AG04450 (cell line): ENCODE measurements around the gene GRIA2. TPM values are rescaled to one million over a fixed set of nuclear protein-coding genes. Genes with fewer than 3 reads are reported as not detected.

Source experiments
- CTCF ChIA-PET: fragments of 300-600, 350-600 bp; formaldehyde crosslinking; extraction: SDS; loops from one replicate; lab custom pipeline; 2022; ENCODE audit warnings: antibody characterized with exemption, inconsistent platforms; lab: Charles Lee
- POLR2A ChIA-PET: fragments of 350-600 bp; formaldehyde crosslinking; extraction: SDS; loops from one replicate; lab custom pipeline; 2021; ENCODE audit warnings: antibody characterized with exemption, inconsistent platforms; lab: Yijun Ruan, JAX
- DNase-seq: peaks from one replicate; pipeline ENCODE4 v3.0.0-alpha.2; 2011; ENCODE audit warnings: low read depth, low spot score
- H3K27ac ChIP-seq: one replicate; pipeline ENCODE4 v1.5.1; 2012; ENCODE audit warnings: low read depth, low read length, control low read depth
- H3K27me3 ChIP-seq: one replicate; pipeline ENCODE4 v1.6.0; 2012; ENCODE audit warnings: low read length; ENCODE audit not compliant: control insufficient read depth, insufficient read depth
- H3K4me3 ChIP-seq: 2 replicates; pipeline ENCODE4 v1.5.1; 2011; ENCODE audit warnings: mild to moderate bottlenecking, low read depth, low read length, control low read depth
- H3K9me3 ChIP-seq: 2 replicates; pipeline ENCODE4 v1.5.1; 2012; ENCODE audit warnings: low read length; ENCODE audit not compliant: control insufficient read depth, insufficient read depth
- polyA plus RNA-seq: library from polyadenylated mRNA; depleted of rRNA; stranded (reverse); fragments of >200 nt; gene quantifications from 2 replicates; pipeline ENCODE4 v1.2.3, GENCODE V29; 2011
- TF ChIP-seq, protein P1 (sequence below): IDR thresholded peaks from 2 replicates; pipeline ENCODE4 v1.5.1; 2011; ENCODE audit warnings: low read depth, low read length, control low read depth, inconsistent platforms

Gene GRIA2
- polyA plus RNA-seq, 1 experiment: not detected

DNA sequence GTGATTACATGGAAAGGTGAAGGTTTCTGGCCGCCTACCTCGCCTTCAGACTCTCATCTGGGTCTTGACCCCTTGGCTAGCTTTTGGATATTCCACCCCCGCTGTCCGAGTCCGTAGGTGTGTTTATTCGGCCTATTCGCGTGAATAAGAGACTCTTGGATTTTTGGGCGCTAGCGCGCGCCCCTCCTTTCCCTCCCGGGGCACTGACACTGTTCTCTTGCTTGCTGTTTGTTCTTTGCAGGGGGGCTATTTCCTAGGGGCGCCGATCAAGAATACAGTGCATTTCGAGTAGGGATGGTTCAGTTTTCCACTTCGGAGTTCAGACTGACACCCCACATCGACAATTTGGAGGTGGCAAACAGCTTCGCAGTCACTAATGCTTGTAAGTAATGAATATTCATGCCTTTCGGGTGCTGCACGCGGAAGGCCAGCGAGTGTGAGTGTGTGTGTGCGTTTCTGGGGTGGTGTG is 932 bp downstream of the GRIA2 start:
- ChIA-PET POLR2A (no interaction called here), CTCF (no interaction called here)
- Histone ChIP-seq H3K4me3 (no peak overlapping the region), H3K27ac (no peak overlapping the region), H3K9me3 (no peaks in the 10 kb centered on the region; the same call in 1 of the 2 replicates), H3K27me3 (peaks cover 34% of the 10 kb centered on the region)
- DNase-seq: no peak
- TF ChIP-seq, protein P1, sequence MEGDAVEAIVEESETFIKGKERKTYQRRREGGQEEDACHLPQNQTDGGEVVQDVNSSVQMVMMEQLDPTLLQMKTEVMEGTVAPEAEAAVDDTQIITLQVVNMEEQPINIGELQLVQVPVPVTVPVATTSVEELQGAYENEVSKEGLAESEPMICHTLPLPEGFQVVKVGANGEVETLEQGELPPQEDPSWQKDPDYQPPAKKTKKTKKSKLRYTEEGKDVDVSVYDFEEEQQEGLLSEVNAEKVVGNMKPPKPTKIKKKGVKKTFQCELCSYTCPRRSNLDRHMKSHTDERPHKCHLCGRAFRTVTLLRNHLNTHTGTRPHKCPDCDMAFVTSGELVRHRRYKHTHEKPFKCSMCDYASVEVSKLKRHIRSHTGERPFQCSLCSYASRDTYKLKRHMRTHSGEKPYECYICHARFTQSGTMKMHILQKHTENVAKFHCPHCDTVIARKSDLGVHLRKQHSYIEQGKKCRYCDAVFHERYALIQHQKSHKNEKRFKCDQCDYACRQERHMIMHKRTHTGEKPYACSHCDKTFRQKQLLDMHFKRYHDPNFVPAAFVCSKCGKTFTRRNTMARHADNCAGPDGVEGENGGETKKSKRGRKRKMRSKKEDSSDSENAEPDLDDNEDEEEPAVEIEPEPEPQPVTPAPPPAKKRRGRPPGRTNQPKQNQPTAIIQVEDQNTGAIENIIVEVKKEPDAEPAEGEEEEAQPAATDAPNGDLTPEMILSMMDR: no peak

DNA sequence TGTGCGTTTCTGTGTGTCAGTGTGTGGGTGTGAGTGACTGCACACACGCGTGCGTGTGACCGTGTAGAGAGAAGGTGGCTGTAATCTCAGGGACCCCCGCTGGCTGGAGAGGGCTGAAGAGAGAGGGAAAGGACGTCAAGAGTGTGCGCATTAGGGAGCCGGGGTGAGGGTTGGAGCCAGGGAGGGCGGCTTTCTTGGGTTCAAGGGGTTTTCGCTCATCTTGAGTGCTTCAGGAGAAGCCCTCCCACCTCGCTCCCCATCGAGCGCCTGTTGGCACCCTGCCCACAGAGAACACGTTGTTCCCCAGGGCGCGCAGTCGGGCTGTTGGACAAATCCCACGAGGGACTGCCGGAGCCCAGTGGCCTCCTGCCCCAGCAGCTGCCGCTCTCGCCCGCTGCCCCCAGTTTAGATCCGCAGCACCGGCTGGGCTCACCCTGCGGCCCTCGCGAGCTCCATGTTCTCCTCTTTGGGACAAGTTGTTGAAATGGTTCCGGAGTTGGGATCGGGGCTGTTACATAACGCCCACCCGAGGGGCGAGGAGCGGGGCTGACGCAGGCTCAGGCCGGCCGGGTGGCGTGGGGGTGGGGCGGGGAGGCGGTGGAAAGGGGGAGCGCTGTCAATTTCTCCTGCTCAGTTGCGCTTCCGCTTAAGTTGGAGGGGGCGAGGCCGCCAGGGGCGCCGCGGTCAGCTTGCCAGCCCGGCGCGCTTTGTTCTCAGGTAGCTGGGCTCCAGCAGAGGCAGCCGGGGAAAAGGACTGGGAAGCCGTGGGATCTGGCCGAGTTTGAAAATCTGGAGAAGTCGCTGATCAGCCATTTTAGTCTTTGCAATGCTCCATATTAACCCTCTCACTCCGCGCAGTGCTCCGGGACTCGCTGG is 1.6 kb downstream of the GRIA2 start:
- TF ChIP-seq, protein P1: no peak
- ChIA-PET CTCF (no interaction called here), POLR2A (no interaction called here)
- H3K4me3 ChIP-seq: peak overlapping the region; percentile 27
- no peak overlapping the region for H3K27ac ChIP-seq
- no peak for DNase-seq
- peaks cover 34% of the 10 kb centered on the region for H3K27me3 ChIP-seq
- H3K9me3 ChIP-seq: no peaks in the 10 kb centered on the region; the same call in 1 of the 2 replicates

GRCh38 chr4:157222771-157223160 is 2.2 kb downstream of the GRIA2 start:
- DNase-seq: no peak
- H3K4me3 ChIP-seq: peak overlapping the region; percentile 27
- peaks cover 34% of the 10 kb centered on the region for H3K27me3 ChIP-seq
- no peaks in the 10 kb centered on the region; the same call in 1 of the 2 replicates for H3K9me3 ChIP-seq
- ChIA-PET POLR2A (no interaction called here), CTCF (no interaction called here)
- TF ChIP-seq, protein P1: no peak
- H3K27ac ChIP-seq: no peak overlapping the region

DNA sequence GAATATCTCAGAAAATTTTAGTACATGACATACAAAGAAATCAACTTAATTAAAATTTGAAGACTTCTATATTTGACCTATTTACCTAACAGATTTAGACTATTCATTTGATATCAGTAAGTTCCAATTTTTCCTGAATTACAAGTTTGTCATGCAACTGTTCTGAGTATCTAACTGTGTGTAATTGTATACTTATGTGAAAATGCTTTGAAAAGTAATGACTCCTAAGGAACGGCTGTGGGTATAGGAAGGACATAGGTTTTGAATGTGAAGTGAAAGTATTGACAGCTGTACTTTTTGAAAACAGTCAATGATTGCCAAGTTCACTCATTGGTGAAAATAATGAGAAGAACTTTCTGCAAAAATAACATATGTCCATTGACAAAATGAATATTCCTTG is 2.9 kb downstream of the GRIA2 start:
- POLR2A ChIA-PET: no interaction called here
- Histone ChIP-seq H3K4me3 (no peak overlapping the region), H3K27me3 (peaks cover 34% of the 10 kb centered on the region), H3K9me3 (no peaks in the 10 kb centered on the region; the same call in 1 of the 2 replicates), H3K27ac (no peak overlapping the region)
- TF ChIP-seq, protein P1: no peak
- CTCF ChIA-PET: no interaction called here
- DNase-seq: no peak

DNA sequence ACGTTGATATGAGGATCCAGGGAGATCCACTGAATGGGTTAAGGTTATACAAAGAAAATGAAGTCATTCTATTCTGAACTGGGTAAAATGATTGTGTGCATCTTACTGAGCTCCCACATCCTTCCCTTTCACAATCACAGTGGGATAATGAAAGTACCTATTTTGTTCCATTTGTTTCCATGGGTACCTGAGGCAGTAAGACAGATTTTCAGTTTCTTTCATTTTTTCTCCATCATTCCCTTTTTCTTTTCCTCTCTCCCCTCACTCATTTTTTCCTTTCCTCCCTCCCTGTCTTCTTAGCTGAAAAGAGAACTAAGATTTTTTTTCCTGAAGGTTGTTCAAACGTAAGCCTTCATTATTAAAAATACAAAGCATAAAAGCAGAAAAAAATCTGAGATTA is 4.6 kb downstream of the GRIA2 start:
- Histone ChIP-seq H3K9me3 (no peaks in the 10 kb centered on the region; the same call in 1 of the 2 replicates), H3K27me3 (peaks cover 24% of the 10 kb centered on the region), H3K27ac (no peak overlapping the region), H3K4me3 (no peak overlapping the region)
- DNase-seq: no peak
- ChIA-PET POLR2A (no interaction called here), CTCF (interaction anchor here (0.7 kb wide), 1 partner anchor 754 kb away, joined by 3 read pairs; no protein-coding TSS in a partner anchor)
- TF ChIP-seq, protein P1: no peak
